IMR-90 (cell line): ENCODE data around the gene TASL. TPM values are rescaled to one million over a fixed set of nuclear protein-coding genes. Genes with fewer than 3 reads are reported as not detected.
A peak's percentile ranks its signal among the peaks of the same experiment; 100 is the strongest.

Experiments
- ATAC-seq: fragments of 200-7000 bp; cut with Tn5 transposase; 2 replicates; pipeline ENCODE4 v1.9.1; 2020; ENCODE audit warnings: low read depth, mild to moderate bottlenecking, moderate library complexity
- BruUV-seq: library from RNA; stranded (reverse); fragments of 400-500 nt; replicated peaks from 2 replicates; lab custom pipeline; 2021; lab: Mats Ljungman, UMichigan
- CTCF ChIA-PET: fragments of 300-600 bp; formaldehyde crosslinking; extraction: SDS; loops from one replicate; lab custom pipeline; 2021; ENCODE audit warnings: antibody characterized with exemption; lab: Yijun Ruan, JAX
- POLR2A ChIA-PET: fragments of 300-600 bp; sonication (Branson Sonifier 250); formaldehyde crosslinking; loops from one replicate; lab custom pipeline; 2022; ENCODE audit warnings: antibody characterized with exemption; ENCODE audit not compliant: unreplicated experiment; lab: Charles Lee
- DNase-seq: peaks from one replicate; pipeline ENCODE4 v3.0.0; 2013
- H2AFZ ChIP-seq: replicated peaks from 2 replicates; pipeline ENCODE3; 2013; ENCODE audit warnings: low read length, mild to moderate bottlenecking; ENCODE audit not compliant: poor library complexity
- H2AK5ac ChIP-seq: 2 replicates; pipeline ENCODE4 v1.6.1; 2013; ENCODE audit warnings: low read depth, low read length, inconsistent platforms
- H2AK9ac ChIP-seq: replicated peaks from 2 replicates; pipeline ENCODE3; 2013; ENCODE audit warnings: mild to moderate bottlenecking, low read depth, low read length, moderate library complexity; ENCODE audit not compliant: poor library complexity
- H2BK120ac ChIP-seq: 2 replicates; pipeline ENCODE4 v1.6.1; 2013; ENCODE audit warnings: low read depth, low read length, inconsistent platforms
- H2BK15ac ChIP-seq: 3 replicates; pipeline ENCODE4 v1.6.1; 2013; ENCODE audit warnings: low read depth, low read length, inconsistent platforms
- H2BK20ac ChIP-seq: 2 replicates; pipeline ENCODE4 v1.6.1; 2013; ENCODE audit warnings: low read depth, mild to moderate bottlenecking, inconsistent platforms, low read length, moderate library complexity
- H2BK5ac ChIP-seq: 2 replicates; pipeline ENCODE4 v1.6.1; 2013; ENCODE audit warnings: mild to moderate bottlenecking, low read depth, low read length, inconsistent platforms; ENCODE audit not compliant: poor library complexity, severe bottlenecking
- H3K14ac ChIP-seq: replicated peaks from 2 replicates; pipeline ENCODE4 v1.6.1; 2013; ENCODE audit warnings: low read depth, low read length, inconsistent platforms
- H3K18ac ChIP-seq: 2 replicates; pipeline ENCODE4 v1.6.1; 2013; ENCODE audit warnings: low read depth, low read length, control low read depth
- H3K23ac ChIP-seq: 2 replicates; pipeline ENCODE4 v1.6.1; 2013; ENCODE audit warnings: low read depth, low read length, inconsistent platforms
- H3K27ac ChIP-seq: 2 replicates; pipeline ENCODE4 v1.5.1; 2013; ENCODE audit warnings: mild to moderate bottlenecking, control low read depth, low read length; ENCODE audit not compliant: insufficient read depth
- H3K27me3 ChIP-seq: 2 replicates; pipeline ENCODE4 v1.6.1; 2013; ENCODE audit warnings: low read length; ENCODE audit not compliant: control insufficient read depth, insufficient read depth
- H3K36me3 ChIP-seq: 2 replicates; pipeline ENCODE4 v1.6.1; 2013; ENCODE audit warnings: low read length, mixed read lengths; ENCODE audit not compliant: control insufficient read depth, insufficient read depth
- H3K4ac ChIP-seq: 2 replicates; pipeline ENCODE4 v1.6.1; 2013; ENCODE audit warnings: low read depth, low read length, inconsistent platforms
- H3K4me1 ChIP-seq: 2 replicates; pipeline ENCODE4 v1.6.1; 2013; ENCODE audit warnings: low read length, mixed read lengths; ENCODE audit not compliant: control insufficient read depth, insufficient read depth
- H3K4me2 ChIP-seq: 2 replicates; pipeline ENCODE4 v1.6.1; 2013; ENCODE audit warnings: low read depth, mild to moderate bottlenecking, control low read depth, low read length, moderate library complexity
- H3K4me3 ChIP-seq: 2 replicates; pipeline ENCODE4 v1.5.1; 2013; ENCODE audit warnings: low read depth, mild to moderate bottlenecking, control low read depth, low read length, moderate library complexity; ENCODE audit not compliant: insufficient read depth
- H3K56ac ChIP-seq: 2 replicates; pipeline ENCODE4 v1.6.1; 2013; ENCODE audit warnings: low read length, inconsistent platforms; ENCODE audit not compliant: insufficient read depth; ENCODE audit errors: extremely low read depth
- H3K79me1 ChIP-seq, 2 experiments: 2 replicates each; pipeline ENCODE4 v1.6.1; 2013; ENCODE audit warnings: low read length in 2 of 2, inconsistent platforms in 1 of 2, low read depth in 1 of 2
- H3K9ac ChIP-seq: 2 replicates; pipeline ENCODE4 v1.6.1; 2013; ENCODE audit warnings: low read depth, low read length, control low read depth
- H3K9me1 ChIP-seq: 2 replicates; pipeline ENCODE4 v1.6.1; 2013; ENCODE audit warnings: low read length, inconsistent platforms; ENCODE audit not compliant: insufficient read depth
- H3K9me3 ChIP-seq: 2 replicates; pipeline ENCODE4 v1.6.1; 2013; ENCODE audit warnings: low read length; ENCODE audit not compliant: control insufficient read depth, insufficient read depth
- H4K20me1 ChIP-seq: 2 replicates; pipeline ENCODE4 v1.6.1; 2013; ENCODE audit warnings: low read length, inconsistent platforms; ENCODE audit not compliant: insufficient read depth
- H4K5ac ChIP-seq: 2 replicates; pipeline ENCODE4 v1.6.1; 2013; ENCODE audit warnings: mild to moderate bottlenecking, low read depth, low read length, control low read depth
- H4K8ac ChIP-seq, 2 experiments: 2 replicates each; pipeline ENCODE4 v1.6.1; 2013; ENCODE audit warnings: low read depth in 2 of 2, low read length in 2 of 2, control low read depth in 1 of 2, inconsistent platforms in 1 of 2
- H4K91ac ChIP-seq: 2 replicates; pipeline ENCODE4 v1.6.1; 2013; ENCODE audit warnings: low read depth, low read length, inconsistent platforms; ENCODE audit not compliant: insufficient read depth
- CTCF ChIP-seq: conservative IDR thresholded peaks from 2 replicates; pipeline ENCODE4 v1.5.1; 2012; ENCODE audit warnings: mild to moderate bottlenecking, low read depth, low read length, improper control_type of control experiment
- FOS ChIP-seq: fragments of 150-350 bp; IDR thresholded peaks from 2 replicates; pipeline ENCODE4 v1.6.1; 2016; ENCODE audit warnings: low read depth, low read length
- MAZ ChIP-seq: IDR thresholded peaks from 2 replicates; pipeline ENCODE4 v1.6.1; 2012; ENCODE audit warnings: low read depth, mild to moderate bottlenecking, low read length, improper control_type of control experiment, moderate library complexity, borderline replicate concordance
- RAD21 ChIP-seq: IDR thresholded peaks from 2 replicates; pipeline ENCODE4 v1.6.1; 2012; ENCODE audit warnings: low read length, improper control_type of control experiment
- RFX5 ChIP-seq: IDR thresholded peaks from 2 replicates; pipeline ENCODE4 v1.8.0; 2012; ENCODE audit warnings: low read depth, mild to moderate bottlenecking, low read length, moderate library complexity
- SMC3 ChIP-seq: fragments of 150-350 bp; IDR thresholded peaks from 2 replicates; pipeline ENCODE4 v1.6.1; 2016; ENCODE audit warnings: low read depth, mild to moderate bottlenecking, antibody characterized with exemption, low read length, moderate library complexity
- WGBS, 2 experiments: methylation state at CpG; one replicate each; pipeline versions ENCODE4 v1.1.5 to v1.1.7; 2013; ENCODE audit warnings: missing lambda C conversion rate in 2 of 2; ENCODE audit not compliant: insufficient read length in 1 of 2; ENCODE audit errors: extremely low coverage in 2 of 2; 5-methylcytosine and 5-hydroxymethylcytosine counted together
- dilution Hi-C: fragments of 300-500 bp; cut with HindIII; formaldehyde crosslinking; loops from one replicate; pipeline ENCODE4 v1.14.3; 2018; ENCODE audit warnings: low sequenced_read_pairs; ENCODE audit not compliant: unreplicated experiment
- in situ Hi-C: fragments of 300-500 bp; cut with MboI; formaldehyde crosslinking; loops from 3 replicates; pipeline ENCODE4 v1.14.3; 2019; ENCODE audit warnings: low sequenced_read_pairs, inconsistent platforms, mixed read lengths
- intact Hi-C: fragments of 100-400 bp; cut with micrococcal nuclease; formaldehyde crosslinking; loops from 2 replicates; pipeline ENCODE4 v1.10.0; 2022
- polyA plus RNA-seq, 3 experiments: library from polyadenylated mRNA; depleted of rRNA; stranded (reverse); fragments of >200 nt; gene quantifications; 2 replicates each; pipeline ENCODE4 v1.2.3, GENCODE V29; 2012; ENCODE audit warnings: low replicate concordance in 1 of 3
- total RNA-seq: library from RNA; depleted of rRNA; stranded (reverse); fragments of >200 nt; gene quantifications from 2 replicates; pipeline ENCODE4 v1.2.3, GENCODE V29; 2012

TASL gene
- total and polyA plus RNA-seq, 2 of the 4 experiments (the other 2 are of a cell fraction) = not detected

DNA sequence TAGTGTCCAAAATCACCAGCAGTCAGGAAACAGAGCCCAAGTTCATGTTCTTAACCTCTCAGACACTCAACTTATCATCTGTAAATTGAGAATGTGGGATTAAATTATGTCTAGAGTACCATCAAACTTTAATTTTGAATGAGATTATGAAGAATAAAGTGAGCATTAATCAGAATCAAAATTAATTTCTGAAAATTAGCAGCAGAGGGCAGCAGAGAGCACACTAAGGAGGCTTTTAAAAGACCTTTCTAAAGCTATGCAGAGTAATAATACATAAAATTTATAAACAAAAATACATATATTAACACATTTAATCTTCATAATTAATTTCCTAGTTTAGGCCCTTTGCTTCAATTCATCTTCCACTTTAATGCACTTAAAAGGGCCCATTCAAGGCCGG is 7.1 kb downstream of the TASL start:
- ChIA-PET CTCF (interaction anchor here (0.6 to 1.4 kb wide), 5 partner anchors 9 to 274 kb away, joined by 3 to 5 read pairs (median 4); no protein-coding TSS in a partner anchor), POLR2A (no interaction called here)
- Histone ChIP-seq H3K4me2 (no peak overlapping the region), H3K4me3 (no peak overlapping the region), H3K27me3 (no peaks in the 10 kb centered on the region), H3K18ac (no peak overlapping the region), H2BK15ac (no peak overlapping the region), H3K79me1 (no peaks in the 10 kb centered on the region), H3K9me1 (peaks cover 4% of the 10 kb centered on the region; the same call in 1 of the 2 replicates), H3K23ac (no peak overlapping the region), H2BK5ac (no peak overlapping the region), H3K14ac (no peak overlapping the region), H3K27ac (no peak overlapping the region), H3K56ac (no peak overlapping the region), H3K9me3 (no peaks in the 10 kb centered on the region), H2BK120ac (0 out of 2 replicates have a peak overlapping the region, but pooled peaks have one; percentile 48), H3K9ac (no peak overlapping the region), H3K36me3 (no peaks in the 10 kb centered on the region), H2BK20ac (no peak overlapping the region), H2AFZ (no peak overlapping the region), H4K8ac (no peak overlapping the region), H4K5ac (no peak overlapping the region), H3K4me1 (no peaks in the 10 kb centered on the region), H2AK9ac (no peak overlapping the region), H2AK5ac (no peak overlapping the region), H3K4ac (no peak overlapping the region), H4K20me1 (no peaks in the 10 kb centered on the region), H4K91ac (no peak overlapping the region)
- DNase-seq (peak; percentile 26), ATAC-seq (peak; percentile 62; the same call in 1 of the 2 replicates)
- TF ChIP-seq FOS = no peak
- peak; percentile 50 for TF ChIP-seq SMC3
- TF ChIP-seq RAD21 = peak; percentile 48
- TF ChIP-seq RFX5 = no peak
- TF ChIP-seq MAZ = no peak
- peak; percentile 62 for TF ChIP-seq CTCF
- no TSS peak for BruUV-seq
- WGBS, 2 experiments = no CpG with 5 or more reads among the region's 1 CpG
- in situ Hi-C loops (loop anchor here (5.0 kb wide), 1 partner anchor 147 kb away; no protein-coding TSS in a partner anchor), dilution Hi-C loops (no loop called here), intact Hi-C loops (loop anchor here (2.0 to 10.0 kb wide), 2 partner anchors 84 to 142 kb away; partner anchors contain the start of gene GK)
